Erythroblast (primary cell): ENCODE measurements around the gene SLC5A9.

Experiments used
- GATA1 ChIP-seq: IDR thresholded peaks from 2 replicates; pipeline ENCODE4 v1.6.1; 2011; ENCODE audit warnings: low read depth, mild to moderate bottlenecking, control low read depth, low read length, moderate library complexity
- POLR2A ChIP-seq: IDR thresholded peaks from 2 replicates; pipeline ENCODE4 v1.6.1; 2011; ENCODE audit warnings: mild to moderate bottlenecking, low read length

DNA sequence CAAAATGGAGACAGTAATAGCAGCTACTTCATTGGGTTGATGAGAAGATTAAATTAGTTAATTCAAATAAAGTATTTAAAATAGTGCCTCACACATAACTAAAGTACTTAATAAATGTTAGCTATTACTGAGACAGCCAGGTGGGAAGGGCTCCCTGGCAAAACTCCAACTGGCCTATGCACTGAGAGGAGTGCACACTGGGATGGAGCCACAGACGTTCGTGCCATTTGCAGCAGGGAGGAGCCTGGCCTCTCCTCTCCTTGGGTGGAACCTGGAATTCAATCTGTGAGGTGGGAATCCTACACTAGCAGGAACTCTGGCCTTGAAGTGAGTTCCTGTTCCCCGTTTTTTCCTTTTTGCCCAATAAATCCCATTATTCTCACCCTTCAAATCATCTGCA lies 28.1 kb downstream of the SLC5A9 start:
- TF ChIP-seq POLR2A (no peak), GATA1 (no peak)
